GM19035 (cell line): ENCODE data around the gene GAK.

Source experiments
- ATAC-seq: cut with Tn5 transposase; IDR thresholded peaks from one replicate; pipeline ENCODE4 v1.9.1; 2021; ENCODE audit not compliant: unreplicated experiment

Gene GAK

GRCh38 chr4:854356-854755 is 77.8 kb downstream of the GAK start:
- ATAC-seq, result no peak

- no peak for ATAC-seq
Observed at GRCh38 chr4:853416-853781, 78.7 kb downstream of the GAK start.

- ATAC-seq, result no peak
Observed at GRCh38 chr4:851701-852430, 80.2 kb downstream of the GAK start.

GRCh38 chr4:850323-850945 is 81.7 kb downstream of the GAK start:
- ATAC-seq, result no peak

- no peak for ATAC-seq
Observed at GRCh38 chr4:849478-850175, 82.5 kb downstream of the GAK start.

GRCh38 chr4:848803-849477 is 83.2 kb downstream of the GAK start:
- no peak for ATAC-seq

GRCh38 chr4:848307-848691 is 83.8 kb downstream of the GAK start:
- ATAC-seq, result no peak

GRCh38 chr4:845836-846251 is 86.3 kb downstream of the GAK start:
- ATAC-seq, result no peak

GRCh38 chr4:845233-845835 is 86.8 kb downstream of the GAK start:
- no peak for ATAC-seq

GRCh38 chr4:844752-845232 is 87.3 kb downstream of the GAK start:
- no peak for ATAC-seq

- ATAC-seq, result no peak
Observed at GRCh38 chr4:839675-840443, 92.3 kb downstream of the GAK start.

- ATAC-seq, result no peak
Observed at GRCh38 chr4:837772-838171, 94.3 kb downstream of the GAK start.

GRCh38 chr4:836750-837301 is 95.3 kb downstream of the GAK start:
- no peak for ATAC-seq

- no peak for ATAC-seq
Observed at GRCh38 chr4:836003-836511, 96.1 kb downstream of the GAK start.

GRCh38 chr4:835148-836002 is 96.7 kb downstream of the GAK start:
- ATAC-seq, result no peak

GRCh38 chr4:834368-835147 is 97.6 kb downstream of the GAK start:
- ATAC-seq, result no peak

- no peak for ATAC-seq
Observed at GRCh38 chr4:833731-834367, 98.3 kb downstream of the GAK start.

- ATAC-seq, result no peak
Observed at GRCh38 chr4:833156-833555, 99.0 kb downstream of the GAK start.
